ENCODE measurements around the gene NOTUM.

GRCh38 chr17:81911969-81912368 is 49.0 kb downstream of the NOTUM start:
- TF ChIP-seq CTCF (conservative IDR thresholded peaks at IDR 0.05 in 1 of 2, IDR thresholded peaks at IDR 0.05 in 1 of 2; ENCODE audit: low read depth in 1 of 2, low read length in 2 of 2) = no peak
- TF ChIP-seq EZH2 (IDR thresholded peaks at IDR 0.05; ENCODE audit: low read length, missing control alignments) = no peak
